Renal pelvis (tissue), 4 donors: Measurements from ENCODE around the gene DPF1. TPM values are rescaled to one million over a fixed set of nuclear protein-coding genes. Genes with fewer than 3 reads are reported as not detected.

Experiments used
- DNase-seq: peaks from one replicate; pipeline ENCODE4 v3.0.0-alpha.2; 2013
- polyA plus RNA-seq, 3 donors: library from polyadenylated mRNA; unstranded; fragments of 120-200 nt; gene quantifications; one replicate each; pipeline ENCODE4 v1.2.1, GENCODE V29; 2013; ENCODE audit not compliant: insufficient read length in 3 of 3

The DPF1 gene
- polyA plus RNA-seq, 3 donors, result 1.2 to 2.9 (median 2.0) TPM

- no peak for DNase-seq
These were observed 25.9 kb downstream of the DPF1 start for GRCh38 chr19:38197937-38198704.

DNA sequence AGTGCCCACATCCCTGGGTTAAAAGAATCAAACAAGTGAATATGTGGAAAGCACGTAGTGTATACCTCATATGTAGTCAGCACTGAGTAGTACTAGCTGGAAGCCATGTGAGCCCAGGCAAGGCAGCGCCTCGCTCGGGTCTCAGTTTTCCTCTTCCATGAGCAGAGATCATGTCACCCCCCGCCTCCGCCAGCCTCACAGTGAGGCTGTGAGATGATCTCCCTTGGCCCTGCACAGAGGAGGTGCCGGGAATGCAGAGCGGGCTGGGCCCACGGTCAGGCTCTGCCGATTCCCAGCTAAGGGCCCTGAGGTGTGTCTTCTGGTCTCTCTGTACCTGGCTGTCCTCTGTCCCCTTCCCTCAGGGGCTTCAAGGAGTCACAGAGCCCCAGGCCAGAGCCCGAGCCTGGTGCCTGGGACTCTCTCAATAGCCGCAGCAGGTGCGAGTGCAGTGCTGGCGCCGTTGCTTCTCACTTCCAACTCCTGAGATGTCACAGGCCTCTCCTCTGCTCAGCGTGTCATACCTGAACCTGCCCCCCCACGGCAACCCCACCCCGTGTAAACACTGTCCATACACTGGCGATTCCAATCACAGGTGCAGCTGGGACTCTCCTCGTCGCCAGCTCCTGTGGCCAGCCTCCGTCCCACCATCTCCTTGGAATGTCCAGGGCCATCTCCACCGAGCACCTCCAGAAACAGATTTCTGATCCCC lies 26.9 kb downstream of the DPF1 start:
- DNase-seq, result no peak

- no peak for DNase-seq
These were observed 27.7 kb downstream of the DPF1 start for GRCh38 chr19:38196245-38196837.

- DNase-seq, result no peak
These were observed 28.8 kb downstream of the DPF1 start for GRCh38 chr19:38195237-38195636.

DNA sequence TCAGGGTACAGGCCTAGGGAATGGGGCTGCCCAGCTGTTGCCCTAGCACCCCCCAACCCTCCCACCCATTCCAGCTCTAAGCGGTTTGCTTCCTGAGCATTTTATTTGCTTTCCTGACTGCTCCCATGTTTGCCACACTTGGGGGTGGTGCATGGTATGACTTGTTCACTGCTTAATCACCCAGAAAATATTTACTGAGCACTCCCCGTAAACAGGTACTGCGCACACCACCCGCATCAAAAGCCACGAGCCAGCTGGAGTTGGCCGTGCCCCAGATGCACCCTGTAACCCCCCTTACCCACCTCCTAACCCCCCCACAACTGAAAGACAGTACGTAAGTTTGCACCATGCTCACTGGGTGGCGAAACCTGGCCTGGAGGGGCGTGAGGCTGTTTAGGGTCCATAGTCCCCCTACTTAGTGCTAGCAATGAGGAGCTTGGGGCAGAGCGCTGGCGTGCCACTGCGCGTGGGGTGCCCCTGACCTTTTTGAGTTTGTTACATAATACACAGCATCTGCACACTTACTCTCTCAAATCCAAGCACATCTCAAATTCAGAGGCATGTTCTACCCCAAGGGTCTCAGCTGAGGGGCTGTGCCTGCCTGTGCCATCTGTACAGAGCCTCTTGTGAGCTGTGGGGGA lies 29.8 kb downstream of the DPF1 start:
- no peak for DNase-seq

DNA sequence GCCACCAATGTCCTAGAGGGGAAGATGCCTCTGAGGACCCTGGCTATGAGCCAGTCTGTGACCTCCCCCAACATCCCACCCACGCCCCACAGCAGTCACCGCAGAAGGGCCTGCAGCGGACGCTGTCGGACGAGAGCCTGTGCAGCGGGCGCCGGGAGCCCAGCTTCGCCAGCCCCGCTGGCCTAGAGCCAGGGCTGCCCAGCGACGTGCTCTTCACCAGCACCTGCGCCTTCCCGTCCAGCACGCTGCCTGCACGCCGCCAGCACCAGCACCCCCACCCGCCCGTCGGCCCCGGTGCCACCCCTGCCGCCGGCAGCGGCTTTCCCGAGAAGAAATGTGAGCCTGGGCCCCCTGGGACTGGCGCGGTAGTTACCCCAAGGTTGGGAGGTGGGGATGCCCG lies 30.6 kb downstream of the DPF1 start:
- no peak for DNase-seq

DNA sequence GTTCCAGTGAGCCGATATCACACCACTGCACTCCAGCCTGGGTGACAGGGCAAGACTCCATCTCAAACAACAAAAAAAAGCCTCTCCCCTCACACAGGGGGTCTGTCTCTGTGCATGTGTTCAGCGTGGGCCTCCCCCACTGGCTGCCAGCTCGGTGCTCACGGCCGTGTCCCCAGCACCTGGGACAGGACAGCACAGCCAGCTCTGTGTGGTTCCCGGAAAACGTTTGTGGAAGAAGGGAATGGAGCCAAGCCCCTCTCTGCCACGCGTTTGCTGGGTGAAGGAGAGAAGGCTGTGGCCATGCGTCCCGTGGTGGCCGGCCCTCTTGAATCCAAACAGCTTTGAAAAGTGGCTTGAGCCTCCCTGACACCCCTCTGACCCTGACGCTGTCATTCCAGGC lies 32.3 kb downstream of the DPF1 start:
- DNase-seq, result no peak

- no peak for DNase-seq
These were observed 33.2 kb downstream of the DPF1 start for GRCh38 chr19:38190793-38191192.

GRCh38 chr19:38190061-38190460 lies 34.0 kb downstream of the DPF1 start:
- no peak for DNase-seq

GRCh38 chr19:38185562-38185961 lies 38.5 kb downstream of the DPF1 start:
- DNase-seq, result no peak

GRCh38 chr19:38184815-38185214 lies 39.2 kb downstream of the DPF1 start:
- DNase-seq, result no peak

GRCh38 chr19:38183251-38183897 lies 40.6 kb downstream of the DPF1 start:
- DNase-seq, result peak; percentile 28

DNA sequence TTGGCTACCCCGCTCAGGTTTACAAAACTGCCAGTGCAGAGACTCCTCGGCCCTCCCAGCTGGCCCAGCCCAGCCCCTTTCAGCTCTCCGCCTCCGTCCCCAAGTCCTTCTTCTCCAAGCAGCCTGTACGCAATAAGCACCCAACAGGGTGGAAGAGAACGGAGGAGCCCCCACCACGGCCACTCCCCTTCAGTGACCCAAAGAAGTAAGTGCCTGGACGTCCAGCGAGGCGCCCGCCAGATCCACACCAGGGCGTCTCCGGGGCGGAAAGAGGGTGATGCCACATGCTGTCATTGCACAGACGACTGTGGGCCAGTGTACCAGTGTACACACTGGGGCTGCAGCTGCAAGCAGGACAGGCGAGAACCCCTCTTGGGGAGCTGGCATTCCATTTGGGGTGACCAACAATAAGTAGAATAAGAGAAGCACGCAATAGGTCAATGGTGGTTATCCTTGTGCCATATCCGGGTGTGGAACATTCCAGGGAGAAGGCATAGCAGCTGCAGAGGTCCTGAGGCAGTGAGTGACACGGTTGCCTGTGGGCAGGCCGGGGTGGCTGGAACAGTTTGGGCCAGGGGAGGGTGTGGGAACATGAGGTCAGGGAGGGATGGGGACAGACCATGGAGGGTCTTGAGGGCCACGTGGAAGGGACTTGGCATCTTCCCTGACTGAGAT lies 41.3 kb downstream of the DPF1 start:
- no peak for DNase-seq

DNA sequence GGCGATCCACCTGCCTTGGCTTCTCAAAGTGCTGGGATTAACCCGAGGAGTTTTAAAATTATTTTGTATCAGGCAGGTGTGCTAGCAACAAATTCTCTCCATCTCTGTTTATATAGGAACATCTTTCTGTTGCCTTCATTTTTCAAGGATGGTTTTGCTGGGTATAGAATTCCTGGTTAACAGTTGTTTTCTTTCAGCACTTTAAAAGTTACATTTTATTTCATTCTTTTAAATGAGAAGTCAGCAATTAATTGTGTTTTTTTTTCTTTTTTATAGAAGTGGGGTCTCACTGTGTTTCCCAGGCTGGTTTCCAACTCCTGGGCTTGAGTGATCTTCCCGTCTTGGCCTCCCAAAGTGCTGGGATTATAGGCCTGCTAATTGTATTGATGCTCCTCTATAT lies 44.0 kb downstream of the DPF1 start:
- DNase-seq, result no peak

DNA sequence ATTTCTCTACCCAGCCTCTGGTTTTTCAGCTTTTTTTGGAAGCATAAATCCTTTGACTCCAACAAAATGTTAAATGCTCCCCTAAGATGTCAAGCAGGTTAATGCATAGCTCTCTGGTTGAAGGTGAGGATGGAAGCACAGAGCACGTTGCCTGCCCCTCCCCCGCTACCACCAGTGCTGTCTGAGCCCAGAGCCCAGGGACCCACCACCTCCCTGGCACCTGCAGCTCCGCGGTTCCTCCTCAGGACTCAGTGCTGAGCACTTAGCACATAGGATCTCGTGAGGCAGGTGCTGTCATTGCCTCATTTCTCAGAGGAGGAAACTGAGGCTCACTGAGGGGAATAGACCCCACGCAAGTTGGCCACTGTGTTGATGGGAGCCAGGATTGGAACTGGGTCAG lies 48.6 kb downstream of the DPF1 start:
- DNase-seq, result no peak

DNA sequence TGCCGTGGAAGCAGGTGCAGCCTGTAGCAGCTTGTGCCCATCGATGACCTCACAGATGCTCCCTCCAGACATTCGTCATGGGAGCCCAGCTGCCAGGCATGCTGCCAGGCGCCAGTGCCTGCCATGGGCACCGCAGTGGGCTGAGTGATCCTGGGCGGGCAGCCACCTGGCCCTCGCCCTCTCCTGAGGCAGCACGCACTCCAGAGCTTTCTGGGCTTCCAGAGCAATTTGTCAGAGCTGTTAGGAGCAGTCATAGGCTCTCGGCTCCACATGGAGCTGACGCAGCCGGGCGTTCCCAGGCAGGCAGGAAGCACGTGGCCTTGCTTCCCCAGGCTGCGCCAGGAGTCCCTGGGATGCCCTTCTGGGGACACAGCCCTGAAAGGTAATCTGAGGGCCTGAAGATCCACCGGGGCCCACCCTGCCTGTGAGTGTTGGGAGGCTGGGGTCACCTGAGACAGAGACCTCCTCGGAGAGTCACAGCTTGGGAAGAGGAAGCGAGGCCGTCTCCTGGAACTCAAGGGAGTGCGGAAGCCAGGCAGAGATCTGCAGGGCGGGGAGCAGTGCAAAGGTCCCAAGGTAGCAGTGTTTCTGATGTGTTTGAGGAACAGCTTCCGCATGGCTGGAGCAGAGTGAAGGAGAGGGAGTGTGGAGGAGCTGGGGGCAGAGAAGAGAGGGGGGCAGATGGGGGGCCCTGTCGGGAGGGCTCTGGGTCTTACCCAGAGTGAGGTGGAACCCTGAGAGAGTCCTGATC lies 50.6 kb downstream of the DPF1 start:
- no peak for DNase-seq

- no peak for DNase-seq
These were observed 52.0 kb downstream of the DPF1 start for GRCh38 chr19:38172001-38172400.

DNA sequence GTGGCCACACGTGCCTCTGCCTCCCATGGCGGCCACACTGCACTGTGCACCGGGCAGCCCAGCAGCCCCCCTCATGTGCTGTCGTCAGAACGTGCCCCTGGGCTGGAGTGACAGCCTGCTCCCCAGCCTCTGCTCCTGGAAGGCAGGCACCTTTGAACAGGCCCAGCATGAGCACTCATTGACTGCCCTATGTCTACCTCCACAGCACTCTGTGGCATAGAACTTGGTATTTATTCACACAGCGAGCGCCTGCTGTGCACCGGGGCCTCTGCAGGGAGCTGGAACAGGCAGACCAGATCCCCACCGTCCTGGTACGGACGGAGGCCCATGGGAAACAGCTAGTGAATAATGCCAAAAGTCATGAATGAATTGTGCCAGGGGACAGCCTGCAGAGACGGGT lies 53.7 kb downstream of the DPF1 start:
- DNase-seq, result no peak

GRCh38 chr19:38168637-38169036 lies 55.4 kb downstream of the DPF1 start:
- DNase-seq, result no peak

- no peak for DNase-seq
These were observed 58.7 kb downstream of the DPF1 start for GRCh38 chr19:38165335-38165734.

DNA sequence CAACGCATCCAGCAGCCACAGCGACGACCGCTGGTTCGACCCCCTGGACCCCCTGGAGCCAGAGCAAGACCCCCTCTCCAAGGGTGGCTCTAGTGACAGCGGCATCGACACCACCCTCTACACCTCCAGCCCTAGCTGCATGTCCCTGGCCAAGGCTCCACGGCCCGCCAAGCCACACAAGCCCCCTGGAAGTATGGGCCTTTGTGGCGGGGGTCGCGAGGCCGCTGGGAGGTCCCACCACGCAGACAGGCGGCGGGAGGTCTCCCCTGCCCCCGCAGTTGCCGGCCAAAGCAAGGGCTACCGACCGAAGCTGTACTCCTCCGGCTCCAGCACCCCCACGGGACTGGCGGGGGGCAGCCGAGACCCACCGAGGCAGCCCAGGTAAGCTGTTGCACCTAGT lies 59.5 kb downstream of the DPF1 start:
- no peak for DNase-seq
